SJCRH30 (cell line): ENCODE results near the gene CYP3A7. TPM values are rescaled to one million over a fixed set of nuclear protein-coding genes. Genes with fewer than 3 reads are reported as not detected.
"Not testable (repeated sequence)": the region's sequence is repeated elsewhere in the genome, so short reads cannot be mapped to it uniquely, and the experiment has no call there.

Experiments
- DNase-seq, 2 experiments: peaks; one replicate each; pipeline ENCODE4 v3.0.0-alpha.2; 2015 to 2020
- H3K27ac ChIP-seq: fragments of 250-450 bp; sonication (Bioruptor Pico); 2 replicates; pipeline ENCODE4 v1.5.1; 2020; ENCODE audit warnings: mild to moderate bottlenecking, moderate library complexity
- H3K27me3 ChIP-seq: fragments of 250-450 bp; sonication (Bioruptor Pico); 2 replicates; pipeline ENCODE4 v1.5.1; 2020; ENCODE audit warnings: mild to moderate bottlenecking, moderate library complexity
- H3K36me3 ChIP-seq: fragments of 250-450 bp; sonication (Bioruptor Pico); 2 replicates; pipeline ENCODE4 v1.5.1; 2020; ENCODE audit warnings: mild to moderate bottlenecking, moderate library complexity
- H3K4me1 ChIP-seq: fragments of 250-450 bp; sonication (Bioruptor Pico); 2 replicates; pipeline ENCODE4 v1.5.1; 2020; ENCODE audit warnings: mild to moderate bottlenecking, moderate library complexity
- H3K4me3 ChIP-seq: fragments of 250-450 bp; sonication (Bioruptor Pico); 2 replicates; pipeline ENCODE4 v1.5.1; 2020; ENCODE audit warnings: mild to moderate bottlenecking, moderate library complexity
- H3K9me3 ChIP-seq: fragments of 250-450 bp; sonication (Bioruptor Pico); replicated peaks from 2 replicates; pipeline ENCODE4 v1.5.1; 2020; ENCODE audit warnings: mild to moderate bottlenecking, moderate library complexity
- total RNA-seq: library from RNA; depleted of rRNA; stranded (reverse); fragments of >200 nt; shearing (Covaris generic); gene quantifications from 2 replicates; pipeline ENCODE4 v1.2.3, GENCODE V29; 2014; rRNA removed

Gene CYP3A7
- total RNA-seq, result 0.12 TPM in 1 of 2 replicates, not detected in the other

- Histone ChIP-seq H3K4me1 (no peaks in the 10 kb centered on the region), H3K36me3 (no peaks in the 10 kb centered on the region), H3K4me3 (no peak within 1 kb of the TSS), H3K9me3 (no peaks in the 10 kb centered on the region), H3K27ac (no peak within 1 kb of the TSS), H3K27me3 (peaks cover 6% of the 10 kb centered on the region; the same call in 1 of the 2 replicates)
- no peak for DNase-seq
These were observed at the start of gene CYP3A7 for GRCh38 chr7:99734987-99735386. TSS of gene CYP3A7 (minus strand) at chr7:99735196. CDS start at chr7:99735093, 103 bp downstream.

- Histone ChIP-seq H3K4me3 (no peak within 1 kb of the TSS), H3K27me3 (no peaks in the 10 kb centered on the region), H3K9me3 (no peaks in the 10 kb centered on the region), H3K27ac (no peak within 1 kb of the TSS), H3K36me3 (no peaks in the 10 kb centered on the region), H3K4me1 (peaks cover 4% of the 10 kb centered on the region; the same call in 1 of the 2 replicates)
- no peak for DNase-seq
These were observed 49.0 kb upstream of the CYP3A7 start, which contains the start of gene CYP3A4 for GRCh38 chr7:99784007-99784406. TSS of gene CYP3A4 (minus strand) at chr7:99784184. CDS start at chr7:99784081, 103 bp downstream.

GRCh38 chr7:99782012-99782953 lies 47.3 kb upstream of the CYP3A7 start:
- DNase-seq, result peak; percentile 44 to 58
- H3K27ac ChIP-seq, result no peak overlapping the region
- H3K4me1 ChIP-seq, result peaks cover 4% of the 10 kb centered on the region; the same call in 1 of the 2 replicates
- no peaks in the 10 kb centered on the region for H3K9me3 ChIP-seq
- H3K4me3 ChIP-seq, result no peak overlapping the region
- no peaks in the 10 kb centered on the region for H3K36me3 ChIP-seq
- no peaks in the 10 kb centered on the region for H3K27me3 ChIP-seq

- H3K4me1 ChIP-seq, result peaks cover 4% of the 10 kb centered on the region; the same call in 1 of the 2 replicates
- H3K27me3 ChIP-seq, result no peaks in the 10 kb centered on the region
These were observed 45.6 kb upstream of the CYP3A7 start for GRCh38 chr7:99780588-99780987.

GRCh38 chr7:99779949-99780348 lies 45.0 kb upstream of the CYP3A7 start:
- Histone ChIP-seq H3K9me3 (no peaks in the 10 kb centered on the region), H3K4me3 (no peak overlapping the region)
- no peak for DNase-seq

More at GRCh38 chr7:99780588-99780987, 45.6 kb upstream of the CYP3A7 start:
- H3K9me3 ChIP-seq, result no peaks in the 10 kb centered on the region
- no peak overlapping the region for H3K4me3 ChIP-seq
- H3K27ac ChIP-seq, result no peak overlapping the region
- no peak for DNase-seq
- no peaks in the 10 kb centered on the region for H3K36me3 ChIP-seq

GRCh38 chr7:99778880-99779279 lies 43.9 kb upstream of the CYP3A7 start:
- no peak for DNase-seq
- Histone ChIP-seq H3K9me3 (no peaks in the 10 kb centered on the region), H3K4me1 (peaks cover 4% of the 10 kb centered on the region; the same call in 1 of the 2 replicates), H3K4me3 (no peak overlapping the region), H3K36me3 (no peaks in the 10 kb centered on the region), H3K27me3 (no peaks in the 10 kb centered on the region), H3K27ac (no peak overlapping the region)

More at GRCh38 chr7:99779949-99780348, 45.0 kb upstream of the CYP3A7 start:
- H3K36me3 ChIP-seq, result no peaks in the 10 kb centered on the region
- H3K27me3 ChIP-seq, result no peaks in the 10 kb centered on the region
- H3K27ac ChIP-seq, result no peak overlapping the region
- peaks cover 4% of the 10 kb centered on the region; the same call in 1 of the 2 replicates for H3K4me1 ChIP-seq

GRCh38 chr7:99773395-99773794 lies 38.4 kb upstream of the CYP3A7 start:
- DNase-seq, H3K27ac ChIP-seq, H3K9me3 ChIP-seq, H3K27me3 ChIP-seq, H3K4me3 ChIP-seq, H3K36me3 ChIP-seq, H3K4me1 ChIP-seq: not testable (repeated sequence)

GRCh38 chr7:99772565-99772964 lies 37.6 kb upstream of the CYP3A7 start:
- H3K36me3 ChIP-seq, result no peaks in the 10 kb centered on the region
- no peaks in the 10 kb centered on the region for H3K27me3 ChIP-seq
- no peak overlapping the region for H3K27ac ChIP-seq
- H3K4me1 ChIP-seq, result no peaks in the 10 kb centered on the region
- no peak for DNase-seq
- no peaks in the 10 kb centered on the region for H3K9me3 ChIP-seq
- no peak overlapping the region for H3K4me3 ChIP-seq

GRCh38 chr7:99769494-99769893 lies 34.5 kb upstream of the CYP3A7 start:
- H3K4me3 ChIP-seq, H3K36me3 ChIP-seq, H3K27ac ChIP-seq, H3K9me3 ChIP-seq, H3K27me3 ChIP-seq, DNase-seq, H3K4me1 ChIP-seq: not testable (repeated sequence)

GRCh38 chr7:99768471-99768870 lies 33.5 kb upstream of the CYP3A7 start:
- DNase-seq, result no peak
- Histone ChIP-seq H3K4me1 (no peaks in the 10 kb centered on the region), H3K36me3 (no peaks in the 10 kb centered on the region), H3K27ac (no peak overlapping the region), H3K4me3 (no peak overlapping the region), H3K9me3 (no peaks in the 10 kb centered on the region), H3K27me3 (no peaks in the 10 kb centered on the region)

- Histone ChIP-seq H3K4me1 (no peaks in the 10 kb centered on the region), H3K27me3 (no peaks in the 10 kb centered on the region), H3K4me3 (no peak overlapping the region), H3K27ac (no peak overlapping the region), H3K36me3 (no peaks in the 10 kb centered on the region), H3K9me3 (no peaks in the 10 kb centered on the region)
- no peak for DNase-seq
These were observed 32.7 kb upstream of the CYP3A7 start for GRCh38 chr7:99767662-99768061.

GRCh38 chr7:99766484-99767099 lies 31.6 kb upstream of the CYP3A7 start:
- no peak overlapping the region for H3K27ac ChIP-seq
- H3K4me1 ChIP-seq, result no peaks in the 10 kb centered on the region
- H3K9me3 ChIP-seq, result no peaks in the 10 kb centered on the region
- no peaks in the 10 kb centered on the region for H3K36me3 ChIP-seq
- no peak overlapping the region for H3K4me3 ChIP-seq
- no peaks in the 10 kb centered on the region for H3K27me3 ChIP-seq
- DNase-seq, result no peak

GRCh38 chr7:99764478-99764877 lies 29.5 kb upstream of the CYP3A7 start:
- H3K36me3 ChIP-seq, result no peaks in the 10 kb centered on the region
- DNase-seq, result no peak
- no peaks in the 10 kb centered on the region for H3K27me3 ChIP-seq
- no peak overlapping the region for H3K4me3 ChIP-seq
- H3K9me3 ChIP-seq, result no peaks in the 10 kb centered on the region
- no peak overlapping the region for H3K27ac ChIP-seq
- H3K4me1 ChIP-seq, result no peaks in the 10 kb centered on the region

GRCh38 chr7:99762680-99763327 lies 27.8 kb upstream of the CYP3A7 start:
- DNase-seq, result no peak
- H3K27ac ChIP-seq, result no peak overlapping the region
- no peaks in the 10 kb centered on the region for H3K27me3 ChIP-seq
- H3K4me1 ChIP-seq, result no peaks in the 10 kb centered on the region
- H3K9me3 ChIP-seq, result no peaks in the 10 kb centered on the region
- H3K4me3 ChIP-seq, result no peak overlapping the region
- H3K36me3 ChIP-seq, result no peaks in the 10 kb centered on the region

- Histone ChIP-seq H3K4me3 (no peak overlapping the region), H3K27ac (no peak overlapping the region), H3K9me3 (no peaks in the 10 kb centered on the region), H3K27me3 (no peaks in the 10 kb centered on the region), H3K36me3 (no peaks in the 10 kb centered on the region), H3K4me1 (peaks cover 8% of the 10 kb centered on the region; the same call in 1 of the 2 replicates)
- no peak for DNase-seq
These were observed 20.1 kb upstream of the CYP3A7 start for GRCh38 chr7:99755085-99755484.
